Gastrocnemius medialis (tissue), 4 donors: Measurements from ENCODE around the gene ENOSF1.

Experiments used
- CTCF ChIP-seq, 5 experiments: fragments of 450-650 bp in 3 of 5; fragments of 200-600 bp in 2 of 5; sonication (generic) in 2 of 5; IDR thresholded peaks in 4 of 5; conservative IDR thresholded peaks in 1 of 5; 1 replicate in 4 of 5; 2 replicates in 1 of 5; pipeline ENCODE4 v1.5.1; 2016 to 2019; ENCODE audit warnings: antibody characterized with exemption in 5 of 5, mild to moderate bottlenecking in 3 of 5, moderate library complexity in 3 of 5
- POLR2A ChIP-seq, 2 donors: fragments of 450-650 bp; IDR thresholded peaks; one replicate each; pipeline ENCODE4 v1.6.1; 2017; ENCODE audit warnings: antibody characterized with exemption in 2 of 2, mild to moderate bottlenecking in 2 of 2, moderate library complexity in 2 of 2

GRCh38 chr18:723541-724080 is 11.2 kb upstream of the ENOSF1 start:
- no peak for TF ChIP-seq POLR2A (IDR thresholded peaks at IDR 0.05)
- no peak for TF ChIP-seq CTCF (IDR thresholded peaks at IDR 0.05 in 4 of 5, conservative IDR thresholded peaks at IDR 0.05 in 1 of 5)
